SK-N-SH (cell line): Measurements from ENCODE around the gene TINAGL1. TPM values are rescaled to one million over a fixed set of nuclear protein-coding genes. Genes with fewer than 3 reads are reported as not detected.

Experiments used
- CTCF ChIA-PET: fragments of 300-600, 350-600 bp; formaldehyde crosslinking; extraction: SDS; loops from one replicate; lab custom pipeline; 2021; lab: Yijun Ruan, JAX
- POLR2A ChIA-PET: fragments of 350-600 bp; sonication (Branson Sonifier 250); formaldehyde crosslinking; extraction: SDS; loops from one replicate; lab custom pipeline; 2020; ENCODE audit warnings: antibody characterized with exemption, inconsistent platforms; lab: Yijun Ruan, JAX
- DNase-seq: peaks from one replicate; pipeline ENCODE4 v3.0.0; 2012
- H2AFZ ChIP-seq: fragments of 200-600 bp; sonication (generic); 2 replicates; pipeline ENCODE4 v1.8.1; 2016; ENCODE audit warnings: antibody characterized with exemption, mild to moderate bottlenecking, low read depth
- H3F3A ChIP-seq: fragments of 200-600 bp; sonication (generic); replicated peaks from 2 replicates; pipeline ENCODE3; 2016; ENCODE audit warnings: antibody characterized with exemption, mild to moderate bottlenecking; ENCODE audit not compliant: insufficient read depth
- H3K27ac ChIP-seq, 2 experiments: fragments of 200-500 bp in 1 of 2; fragments of 200-600 bp in 1 of 2; sonication (Bioruptor generic) in 1 of 2; sonication (generic), shearing (Covaris generic) in 1 of 2; 2 replicates each; pipeline versions ENCODE4 v1.5.1 to v1.6.1; 2014 to 2016; ENCODE audit warnings: low read depth in 2 of 2, inconsistent platforms in 1 of 2, low read length in 1 of 2, mild to moderate bottlenecking in 1 of 2, mixed read lengths in 1 of 2
- H3K27me3 ChIP-seq: fragments of 200-600 bp; sonication (generic), shearing (Covaris generic); 2 replicates; pipeline ENCODE4 v1.6.1; 2016; ENCODE audit warnings: mixed run types; ENCODE audit not compliant: insufficient read depth
- H3K36me3 ChIP-seq, 2 experiments: fragments of 200-500 bp in 1 of 2; fragments of 200-600 bp in 1 of 2; sonication (Bioruptor generic) in 1 of 2; sonication (generic) in 1 of 2; replicated peaks in 1 of 2; 2 replicates each; pipeline versions ENCODE3 to v1.5.1; 2014 to 2016; ENCODE audit warnings: low read length in 1 of 2, mild to moderate bottlenecking in 1 of 2; ENCODE audit not compliant: insufficient read depth in 2 of 2, control insufficient read depth in 1 of 2
- H3K4me1 ChIP-seq, 2 experiments: fragments of 200-500 bp in 1 of 2; fragments of 200-600 bp in 1 of 2; sonication (Bioruptor generic) in 1 of 2; sonication (generic), shearing (Covaris generic) in 1 of 2; 2 replicates each; pipeline versions ENCODE4 v1.5.1 to v1.6.1; 2014 to 2016; ENCODE audit warnings: low read depth in 1 of 2, low read length in 1 of 2, mixed run types in 1 of 2; ENCODE audit not compliant: insufficient read depth in 2 of 2, control insufficient read depth in 1 of 2
- H3K4me2 ChIP-seq: fragments of 200-600 bp; sonication (generic), shearing (Covaris generic); 2 replicates; pipeline ENCODE4 v1.6.1; 2017; ENCODE audit warnings: mixed run types
- H3K4me3 ChIP-seq, 2 experiments: fragments of 200-500 bp in 1 of 2; fragments of 200-600 bp in 1 of 2; sonication (Bioruptor generic) in 1 of 2; sonication (generic), shearing (Covaris generic) in 1 of 2; 2 replicates each; pipeline versions ENCODE4 v1.5.1 to v1.8.1; 2014 to 2016; ENCODE audit warnings: low read depth in 2 of 2, inconsistent platforms in 1 of 2, low read length in 1 of 2, mild to moderate bottlenecking in 1 of 2, mixed read lengths in 1 of 2, moderate library complexity in 1 of 2
- H3K79me2 ChIP-seq: fragments of 200-600 bp; sonication (generic); 2 replicates; pipeline ENCODE4 v1.8.1; 2017; ENCODE audit warnings: mild to moderate bottlenecking; ENCODE audit not compliant: insufficient read depth
- H3K9ac ChIP-seq: fragments of 200-600 bp; sonication (generic); 2 replicates; pipeline ENCODE4 v1.6.1; 2017; ENCODE audit warnings: mixed run types
- H3K9me2 ChIP-seq: fragments of 200-600 bp; sonication (generic); 2 replicates; pipeline ENCODE4 v1.6.1; 2017; ENCODE audit warnings: mixed run types
- H3K9me3 ChIP-seq: fragments of 200-600 bp; sonication (generic); 2 replicates; pipeline ENCODE4 v1.6.1; 2017; ENCODE audit warnings: mixed run types, mild to moderate bottlenecking, moderate library complexity
- H4K20me1 ChIP-seq: fragments of 200-600 bp; sonication (generic); 2 replicates; pipeline ENCODE4 v1.6.1; 2017; ENCODE audit warnings: mild to moderate bottlenecking, mixed run types; ENCODE audit not compliant: insufficient read depth
- MEF2A ChIP-seq: IDR thresholded peaks from 2 replicates; pipeline ENCODE4 v1.4.0; 2012; ENCODE audit warnings: low read depth, borderline replicate concordance
- RAD21 ChIP-seq: IDR thresholded peaks from 2 replicates; pipeline ENCODE4 v1.6.1; 2012; ENCODE audit warnings: mild to moderate bottlenecking, low read length
- RFX5 ChIP-seq: IDR thresholded peaks from 2 replicates; pipeline ENCODE4 v1.6.1; 2012; ENCODE audit warnings: mild to moderate bottlenecking, improper control_type of control experiment, low read length
- RXRA ChIP-seq: IDR thresholded peaks from 2 replicates; pipeline ENCODE4 v1.4.0; 2012; ENCODE audit warnings: low read depth, mild to moderate bottlenecking, borderline replicate concordance
- SIN3A ChIP-seq: IDR thresholded peaks from 2 replicates; pipeline ENCODE4 v1.6.1; 2012; ENCODE audit warnings: low read depth, mild to moderate bottlenecking, low read length, moderate library complexity, borderline replicate concordance
- TEAD4 ChIP-seq: IDR thresholded peaks from 2 replicates; pipeline ENCODE4 v1.4.0; 2012; ENCODE audit warnings: mild to moderate bottlenecking, borderline replicate concordance; ENCODE audit not compliant: insufficient read depth
- YY1 ChIP-seq: IDR thresholded peaks from 2 replicates; pipeline ENCODE4 v1.4.0; 2012; ENCODE audit warnings: low read depth, mild to moderate bottlenecking
- WGBS: methylation state at CpG from one replicate; pipeline ENCODE4 v1.1.6; 2017; ENCODE audit warnings: low lambda C conversion rate; 5-methylcytosine and 5-hydroxymethylcytosine counted together
- polyA plus RNA-seq, 3 experiments: library from polyadenylated mRNA; depleted of rRNA; stranded (reverse); fragments of >200 nt; gene quantifications; 2 replicates each; pipeline ENCODE4 v1.2.3, GENCODE V29; 2012
- TF ChIP-seq, protein P1 (sequence below): fragments of 150-350 bp; IDR thresholded peaks from 2 replicates; pipeline ENCODE4 v1.6.1; 2016; ENCODE audit warnings: mild to moderate bottlenecking, low read depth, low read length
- TF ChIP-seq, protein P2 (sequence below): IDR thresholded peaks from 2 replicates; pipeline ENCODE4 v1.4.0; 2012; ENCODE audit warnings: low read depth, borderline replicate concordance
- TF ChIP-seq, protein P3 (sequence below): IDR thresholded peaks from 2 replicates; pipeline ENCODE4 v1.6.1; 2012; ENCODE audit warnings: mild to moderate bottlenecking, low read depth, low read length, moderate library complexity
- TF ChIP-seq, protein P4 (sequence below): fragments of 150-350 bp; IDR thresholded peaks from 2 replicates; pipeline ENCODE4 v1.6.1; 2017; ENCODE audit warnings: antibody characterized with exemption, low read length, low read depth, borderline replicate concordance

TINAGL1 gene
- polyA plus RNA-seq, 1 of the 3 experiments (the other 2 are of a cell fraction), result not detected

DNA sequence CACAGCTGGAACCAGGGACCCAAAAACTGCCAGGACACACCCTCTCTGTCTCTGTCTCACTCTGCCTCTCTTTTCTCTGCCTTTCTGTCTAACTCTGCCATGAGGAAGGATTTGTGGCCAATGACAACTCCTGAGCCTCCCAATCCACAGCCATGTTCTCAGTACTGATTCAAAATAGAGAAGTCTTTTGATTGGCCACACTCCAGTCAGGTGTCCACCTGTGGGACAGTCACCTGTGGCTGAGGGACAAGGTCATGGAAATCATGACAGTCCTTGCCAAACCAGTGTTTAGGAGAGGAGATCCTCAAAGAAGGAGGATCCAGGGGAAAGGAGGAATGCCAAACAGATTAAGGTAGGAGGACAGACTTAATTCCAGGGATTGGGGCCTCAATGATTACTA, 15.8 kb downstream of the TINAGL1 start (continued):
- TF ChIP-seq YY1, result no peak

GRCh38 chr1:31593136-31593665, 16.9 kb downstream of the TINAGL1 start:
- H3K9me3 ChIP-seq, result no peaks in the 10 kb centered on the region
- H3K27me3 ChIP-seq, result no peaks in the 10 kb centered on the region
- no peaks in the 10 kb centered on the region for H3K36me3 ChIP-seq
- H3K9ac ChIP-seq, result no peak overlapping the region
- POLR2A ChIA-PET, result no interaction called here
- H3K4me3 ChIP-seq, result no peak overlapping the region
- no peaks in the 10 kb centered on the region for H4K20me1 ChIP-seq
- CTCF ChIA-PET, result interaction anchor here (0.5 to 6.0 kb wide), 12 partner anchors 8 to 47 kb away, joined by 3 to 37 read pairs (median 4); partner anchors contain the start of gene HCRTR1
- TF ChIP-seq, protein P1, sequence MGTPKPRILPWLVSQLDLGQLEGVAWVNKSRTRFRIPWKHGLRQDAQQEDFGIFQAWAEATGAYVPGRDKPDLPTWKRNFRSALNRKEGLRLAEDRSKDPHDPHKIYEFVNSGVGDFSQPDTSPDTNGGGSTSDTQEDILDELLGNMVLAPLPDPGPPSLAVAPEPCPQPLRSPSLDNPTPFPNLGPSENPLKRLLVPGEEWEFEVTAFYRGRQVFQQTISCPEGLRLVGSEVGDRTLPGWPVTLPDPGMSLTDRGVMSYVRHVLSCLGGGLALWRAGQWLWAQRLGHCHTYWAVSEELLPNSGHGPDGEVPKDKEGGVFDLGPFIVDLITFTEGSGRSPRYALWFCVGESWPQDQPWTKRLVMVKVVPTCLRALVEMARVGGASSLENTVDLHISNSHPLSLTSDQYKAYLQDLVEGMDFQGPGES, result no peak
- TF ChIP-seq RAD21 (no peak), RXRA (no peak), RFX5 (no peak), TEAD4 (no peak), MEF2A (no peak), SIN3A (no peak)
- TF ChIP-seq, protein P2, sequence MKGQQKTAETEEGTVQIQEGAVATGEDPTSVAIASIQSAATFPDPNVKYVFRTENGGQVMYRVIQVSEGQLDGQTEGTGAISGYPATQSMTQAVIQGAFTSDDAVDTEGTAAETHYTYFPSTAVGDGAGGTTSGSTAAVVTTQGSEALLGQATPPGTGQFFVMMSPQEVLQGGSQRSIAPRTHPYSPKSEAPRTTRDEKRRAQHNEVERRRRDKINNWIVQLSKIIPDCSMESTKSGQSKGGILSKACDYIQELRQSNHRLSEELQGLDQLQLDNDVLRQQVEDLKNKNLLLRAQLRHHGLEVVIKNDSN, result no peak
- TF ChIP-seq, protein P3, sequence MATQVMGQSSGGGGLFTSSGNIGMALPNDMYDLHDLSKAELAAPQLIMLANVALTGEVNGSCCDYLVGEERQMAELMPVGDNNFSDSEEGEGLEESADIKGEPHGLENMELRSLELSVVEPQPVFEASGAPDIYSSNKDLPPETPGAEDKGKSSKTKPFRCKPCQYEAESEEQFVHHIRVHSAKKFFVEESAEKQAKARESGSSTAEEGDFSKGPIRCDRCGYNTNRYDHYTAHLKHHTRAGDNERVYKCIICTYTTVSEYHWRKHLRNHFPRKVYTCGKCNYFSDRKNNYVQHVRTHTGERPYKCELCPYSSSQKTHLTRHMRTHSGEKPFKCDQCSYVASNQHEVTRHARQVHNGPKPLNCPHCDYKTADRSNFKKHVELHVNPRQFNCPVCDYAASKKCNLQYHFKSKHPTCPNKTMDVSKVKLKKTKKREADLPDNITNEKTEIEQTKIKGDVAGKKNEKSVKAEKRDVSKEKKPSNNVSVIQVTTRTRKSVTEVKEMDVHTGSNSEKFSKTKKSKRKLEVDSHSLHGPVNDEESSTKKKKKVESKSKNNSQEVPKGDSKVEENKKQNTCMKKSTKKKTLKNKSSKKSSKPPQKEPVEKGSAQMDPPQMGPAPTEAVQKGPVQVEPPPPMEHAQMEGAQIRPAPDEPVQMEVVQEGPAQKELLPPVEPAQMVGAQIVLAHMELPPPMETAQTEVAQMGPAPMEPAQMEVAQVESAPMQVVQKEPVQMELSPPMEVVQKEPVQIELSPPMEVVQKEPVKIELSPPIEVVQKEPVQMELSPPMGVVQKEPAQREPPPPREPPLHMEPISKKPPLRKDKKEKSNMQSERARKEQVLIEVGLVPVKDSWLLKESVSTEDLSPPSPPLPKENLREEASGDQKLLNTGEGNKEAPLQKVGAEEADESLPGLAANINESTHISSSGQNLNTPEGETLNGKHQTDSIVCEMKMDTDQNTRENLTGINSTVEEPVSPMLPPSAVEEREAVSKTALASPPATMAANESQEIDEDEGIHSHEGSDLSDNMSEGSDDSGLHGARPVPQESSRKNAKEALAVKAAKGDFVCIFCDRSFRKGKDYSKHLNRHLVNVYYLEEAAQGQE, result no peak
- TF ChIP-seq, protein P4, sequence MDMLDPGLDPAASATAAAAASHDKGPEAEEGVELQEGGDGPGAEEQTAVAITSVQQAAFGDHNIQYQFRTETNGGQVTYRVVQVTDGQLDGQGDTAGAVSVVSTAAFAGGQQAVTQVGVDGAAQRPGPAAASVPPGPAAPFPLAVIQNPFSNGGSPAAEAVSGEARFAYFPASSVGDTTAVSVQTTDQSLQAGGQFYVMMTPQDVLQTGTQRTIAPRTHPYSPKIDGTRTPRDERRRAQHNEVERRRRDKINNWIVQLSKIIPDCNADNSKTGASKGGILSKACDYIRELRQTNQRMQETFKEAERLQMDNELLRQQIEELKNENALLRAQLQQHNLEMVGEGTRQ, result no peak
- TF ChIP-seq, all 33 proteins: peak for 0
- Histone ChIP-seq H3K4me1 (peaks cover 9 to 10% of the 10 kb centered on the region in 2 experiments), H3K79me2 (no peaks in the 10 kb centered on the region), H3K4me2 (no peak overlapping the region), H2AFZ (no peak overlapping the region), H3F3A (peaks cover 3% of the 10 kb centered on the region), H3K27ac (no peak overlapping the region), H3K9me2 (no peaks in the 10 kb centered on the region)
- no peak for DNase-seq
- 83% methylated on average over 5 of the region's 5 CpGs for WGBS
